Mesenchymal stem cell (in vitro differentiated cells and primary cell): Measurements from ENCODE around the gene CD34.

ENCODE experiments used
- DNase-seq: peaks from one replicate; pipeline ENCODE4 v3.0.0-alpha.2; 2013
- H2AFZ ChIP-seq: one replicate; pipeline ENCODE4 v1.6.1; 2013; ENCODE audit warnings: low read depth, mild to moderate bottlenecking, control low read depth, inconsistent platforms, low read length, moderate library complexity
- H2AK5ac ChIP-seq: 2 replicates; pipeline ENCODE4 v1.6.1; 2013; ENCODE audit warnings: low read length, moderate library complexity, mild to moderate bottlenecking, inconsistent platforms; ENCODE audit not compliant: severe bottlenecking
- H2BK120ac ChIP-seq: one replicate; pipeline ENCODE4 v1.6.1; 2013; ENCODE audit warnings: low read depth, mild to moderate bottlenecking, inconsistent platforms, low read length, moderate library complexity
- H2BK12ac ChIP-seq, 2 experiments: one replicate each; pipeline ENCODE4 v1.6.1; 2013; ENCODE audit warnings: inconsistent platforms in 2 of 2, low read length in 2 of 2, mild to moderate bottlenecking in 2 of 2, moderate library complexity in 2 of 2, control low read depth in 1 of 2
- H2BK15ac ChIP-seq: one replicate; pipeline ENCODE4 v1.6.1; 2013; ENCODE audit warnings: mild to moderate bottlenecking, low read depth, inconsistent platforms; ENCODE audit not compliant: poor library complexity, severe bottlenecking
- H2BK5ac ChIP-seq: 2 replicates; pipeline ENCODE4 v1.6.1; 2013; ENCODE audit warnings: low read depth, mild to moderate bottlenecking, low read length, control low read depth, inconsistent platforms; ENCODE audit not compliant: poor library complexity, severe bottlenecking
- H3K14ac ChIP-seq, 2 experiments: one replicate each; pipeline ENCODE4 v1.6.1; 2013; ENCODE audit warnings: inconsistent platforms in 2 of 2, low read length in 2 of 2, control low read depth in 1 of 2, mild to moderate bottlenecking in 1 of 2, moderate library complexity in 1 of 2
- H3K18ac ChIP-seq, 2 experiments: one replicate each; pipeline ENCODE4 v1.6.1; 2013; ENCODE audit warnings: inconsistent platforms in 2 of 2, low read length in 2 of 2, control low read depth in 1 of 2, low read depth in 1 of 2, mild to moderate bottlenecking in 1 of 2
- H3K23ac ChIP-seq, 2 experiments: one replicate each; pipeline ENCODE4 v1.6.1; 2013; ENCODE audit warnings: inconsistent platforms in 2 of 2, low read length in 2 of 2, mild to moderate bottlenecking in 2 of 2, moderate library complexity in 2 of 2, control low read depth in 1 of 2
- H3K27ac ChIP-seq: 2 replicates; pipeline ENCODE4 v1.5.1; 2013; ENCODE audit warnings: mild to moderate bottlenecking, moderate library complexity, low read length, control low read depth, inconsistent platforms; ENCODE audit not compliant: poor library complexity, severe bottlenecking
- H3K27me3 ChIP-seq, 2 experiments: 2 replicates each; pipeline versions ENCODE4 v1.6.1 to v1.7.0; 2013; ENCODE audit warnings: low read length in 2 of 2, mild to moderate bottlenecking in 2 of 2, moderate library complexity in 2 of 2, control low read depth in 1 of 2, inconsistent platforms in 1 of 2; ENCODE audit not compliant: control insufficient read depth in 1 of 2, insufficient read depth in 1 of 2
- H3K36me3 ChIP-seq, 2 experiments: 2 replicates each; pipeline versions ENCODE4 v1.6.1 to v1.7.0; 2013; ENCODE audit warnings: low read length in 2 of 2, control low read depth in 1 of 2, inconsistent platforms in 1 of 2, low read depth in 1 of 2, mild to moderate bottlenecking in 1 of 2; ENCODE audit not compliant: insufficient read depth in 2 of 2, control insufficient read depth in 1 of 2
- H3K4ac ChIP-seq, 2 experiments: one replicate each; pipeline ENCODE4 v1.6.1; 2013; ENCODE audit warnings: inconsistent platforms in 2 of 2, low read length in 2 of 2, mild to moderate bottlenecking in 2 of 2, moderate library complexity in 2 of 2, control low read depth in 1 of 2, low read depth in 1 of 2
- H3K4me1 ChIP-seq: 2 replicates; pipeline ENCODE4 v1.6.1; 2013; ENCODE audit warnings: low read depth, low read length, control low read depth; ENCODE audit not compliant: control insufficient read depth, insufficient read depth
- H3K4me2 ChIP-seq: 2 replicates; pipeline ENCODE4 v1.6.1; 2013; ENCODE audit warnings: low read length, mild to moderate bottlenecking, inconsistent platforms; ENCODE audit not compliant: poor library complexity, severe bottlenecking
- H3K4me3 ChIP-seq, 2 experiments: 2 replicates each; pipeline versions ENCODE4 v1.5.1 to v1.7.0; 2013; ENCODE audit warnings: low read length in 2 of 2, mild to moderate bottlenecking in 2 of 2, control low read depth in 1 of 2, low read depth in 1 of 2; ENCODE audit not compliant: insufficient read depth in 1 of 2
- H3K79me1 ChIP-seq: replicated peaks from 2 replicates; pipeline ENCODE4 v1.6.1; 2013; ENCODE audit warnings: mild to moderate bottlenecking, control low read depth, low read length, inconsistent platforms; ENCODE audit not compliant: poor library complexity, severe bottlenecking
- H3K9ac ChIP-seq: 2 replicates; pipeline ENCODE4 v1.7.0; 2013; ENCODE audit warnings: mild to moderate bottlenecking, low read length, moderate library complexity
- H3K9me3 ChIP-seq: 2 replicates; pipeline ENCODE4 v1.7.0; 2013; ENCODE audit warnings: mild to moderate bottlenecking, low read length; ENCODE audit not compliant: control insufficient read depth
- H4K8ac ChIP-seq: one replicate; pipeline ENCODE4 v1.6.1; 2013; ENCODE audit warnings: inconsistent platforms, mild to moderate bottlenecking, low read length, moderate library complexity
- H4K91ac ChIP-seq: one replicate; pipeline ENCODE4 v1.6.1; 2013; ENCODE audit warnings: mild to moderate bottlenecking, low read length, inconsistent platforms
- WGBS: methylation state at CpG from one replicate; pipeline ENCODE4 v1.1.7; 2013; ENCODE audit warnings: mixed read lengths; 5-methylcytosine and 5-hydroxymethylcytosine counted together

CD34 gene

GRCh38 chr1:207897188-207897587 lies 13.7 kb downstream of the CD34 start:
- Histone ChIP-seq H3K79me1 (no peaks in the 10 kb centered on the region), H3K9me3 (no peaks in the 10 kb centered on the region), H3K27me3 (no peaks in the 10 kb centered on the region), H2AFZ (no peak overlapping the region), H2AK5ac (no peak overlapping the region), H3K14ac (no peak overlapping the region), H3K4me3 (no peak overlapping the region), H3K4me2 (no peak overlapping the region), H2BK12ac (no peak overlapping the region), H3K23ac (no peak overlapping the region), H3K4me1 (no peaks in the 10 kb centered on the region), H4K91ac (no peak overlapping the region), H2BK5ac (no peak overlapping the region), H3K27ac (no peak overlapping the region), H3K18ac (no peak overlapping the region), H3K36me3 (no peaks in the 10 kb centered on the region), H3K4ac (no peak overlapping the region), H4K8ac (no peak overlapping the region), H2BK15ac (no peak overlapping the region), H3K9ac (peak overlapping the region; percentile 6), H2BK120ac (no peak overlapping the region)
- peak; percentile 14 for DNase-seq
- WGBS: no CpG with 5 or more reads among the region's 2 CpGs

GRCh38 chr1:207896547-207896946 lies 14.4 kb downstream of the CD34 start:
- Histone ChIP-seq H3K79me1 (no peaks in the 10 kb centered on the region), H3K4me3 (no peak overlapping the region), H2BK120ac (no peak overlapping the region), H2BK12ac (no peak overlapping the region), H2BK5ac (no peak overlapping the region), H3K4ac (no peak overlapping the region), H3K36me3 (no peaks in the 10 kb centered on the region), H3K4me2 (no peak overlapping the region), H3K18ac (no peak overlapping the region), H3K27me3 (no peaks in the 10 kb centered on the region), H2AFZ (no peak overlapping the region), H3K9ac (no peak overlapping the region), H2AK5ac (no peak overlapping the region), H2BK15ac (no peak overlapping the region), H3K14ac (no peak overlapping the region), H4K91ac (no peak overlapping the region), H3K9me3 (no peaks in the 10 kb centered on the region), H3K27ac (no peak overlapping the region), H3K4me1 (no peaks in the 10 kb centered on the region), H4K8ac (no peak overlapping the region), H3K23ac (no peak overlapping the region)
- DNase-seq: no peak

GRCh38 chr1:207894704-207895103 lies 16.2 kb downstream of the CD34 start:
- no peak overlapping the region for H2AK5ac ChIP-seq
- no peak overlapping the region for H4K91ac ChIP-seq
- no peak overlapping the region for H2BK12ac ChIP-seq
- H3K9me3 ChIP-seq: no peaks in the 10 kb centered on the region
- no peaks in the 10 kb centered on the region for H3K79me1 ChIP-seq
- no peak overlapping the region for H3K27ac ChIP-seq
- H3K4me1 ChIP-seq: peaks cover 7% of the 10 kb centered on the region
- no peak overlapping the region for H2BK5ac ChIP-seq
- H3K27me3 ChIP-seq: no peaks in the 10 kb centered on the region
- H3K23ac ChIP-seq: no peak overlapping the region
- H3K9ac ChIP-seq: no peak overlapping the region
- H3K4me2 ChIP-seq: no peak overlapping the region
- DNase-seq: no peak
- no peak overlapping the region for H3K14ac ChIP-seq
- H3K4me3 ChIP-seq: no peak overlapping the region
- H4K8ac ChIP-seq: no peak overlapping the region
- no peak overlapping the region for H2AFZ ChIP-seq
- no peak overlapping the region for H2BK15ac ChIP-seq
- no peak overlapping the region for H3K18ac ChIP-seq
- no peaks in the 10 kb centered on the region for H3K36me3 ChIP-seq
- no peak overlapping the region for H3K4ac ChIP-seq
- no peak overlapping the region for H2BK120ac ChIP-seq
- WGBS: 94% methylated on average over 1 of the region's 2 CpGs

GRCh38 chr1:207893737-207894582 lies 17.0 kb downstream of the CD34 start:
- Histone ChIP-seq H3K27me3 (no peaks in the 10 kb centered on the region), H3K18ac (no peak overlapping the region), H2BK15ac (no peak overlapping the region), H4K91ac (no peak overlapping the region), H2BK12ac (no peak overlapping the region), H3K36me3 (no peaks in the 10 kb centered on the region), H4K8ac (no peak overlapping the region), H3K9me3 (no peaks in the 10 kb centered on the region), H3K23ac (no peak overlapping the region), H3K4me3 (no peak overlapping the region), H2BK120ac (no peak overlapping the region), H3K14ac (no peak overlapping the region), H2BK5ac (no peak overlapping the region), H3K9ac (no peak overlapping the region), H3K79me1 (no peaks in the 10 kb centered on the region), H3K4me2 (no peak overlapping the region), H3K4ac (no peak overlapping the region), H2AFZ (no peak overlapping the region), H3K4me1 (peaks cover 7% of the 10 kb centered on the region), H2AK5ac (no peak overlapping the region), H3K27ac (no peak overlapping the region)
- DNase-seq: no peak
- WGBS: 89% methylated on average over 4 of the region's 6 CpGs
